ENCODE measurements around the gene LRRTM4. TPM values are rescaled to one million over a fixed set of nuclear protein-coding genes. Genes with fewer than 3 reads are reported as not detected.

Gene LRRTM4
- total RNA-seq, 3 donors from 2014 or later (not counting 1 experiment from before 2014, with no cell fraction given): not detected

- no peak for ATAC-seq
- intact Hi-C loops (cut with micrococcal nuclease): no loop called here
- no peaks in the 10 kb centered on the region for H3K4me1 Mint-ChIP-seq
- Histone ChIP-seq H3K4me1 (ENCODE audit: control insufficient read depth, insufficient read depth, low read length) (no peaks in the 10 kb centered on the region), H3K27ac (ENCODE audit: low read length) (no peak overlapping the region), H3K27me3 (ENCODE audit: control insufficient read depth, insufficient read depth, low read length) (no peaks in the 10 kb centered on the region), H3K4me3 (ENCODE audit: low read length) (no peak overlapping the region), H3K36me3 (ENCODE audit: control insufficient read depth, insufficient read depth, low read length) (no peaks in the 10 kb centered on the region), H3K9me3 (ENCODE audit: control insufficient read depth, insufficient read depth, low read length) (peaks cover 15% of the 10 kb centered on the region)
- H3K9me3 Mint-ChIP-seq: peaks cover 23% of the 10 kb centered on the region in 2 donors
- H3K27me3 Mint-ChIP-seq (ENCODE audit: low read depth in 2 of 2): no peaks in the 10 kb centered on the region
- no peak overlapping the region for H3K27ac Mint-ChIP-seq
- peaks cover 7% of the 10 kb centered on the region for H3K36me3 Mint-ChIP-seq
- DNase-seq: no peak
- 100% methylated on average over 2 of the region's 2 CpGs for WGBS (ENCODE audit: insufficient coverage)
- no peak overlapping the region for H3K4me3 Mint-ChIP-seq
- TF ChIP-seq CTCF (IDR thresholded peaks at IDR 0.05): no peak
These were observed 516.7 kb downstream of the LRRTM4 start for GRCh38 chr2:77005522-77005921.

GRCh38 chr2:77001895-77002294, 520.3 kb downstream of the LRRTM4 start:
- H3K9me3 Mint-ChIP-seq: peaks cover 22 to 24% of the 10 kb centered on the region in 2 donors
- Histone ChIP-seq H3K4me3 (ENCODE audit: low read length) (no peak overlapping the region), H3K27me3 (ENCODE audit: control insufficient read depth, insufficient read depth, low read length) (no peaks in the 10 kb centered on the region), H3K36me3 (ENCODE audit: control insufficient read depth, insufficient read depth, low read length) (no peaks in the 10 kb centered on the region), H3K9me3 (ENCODE audit: control insufficient read depth, insufficient read depth, low read length) (peaks cover 15% of the 10 kb centered on the region), H3K4me1 (ENCODE audit: control insufficient read depth, insufficient read depth, low read length) (no peaks in the 10 kb centered on the region), H3K27ac (ENCODE audit: low read length) (no peak overlapping the region)
- H3K36me3 Mint-ChIP-seq: peaks cover 7% of the 10 kb centered on the region
- intact Hi-C loops (cut with micrococcal nuclease): no loop called here
- DNase-seq (no peak), ATAC-seq (no peak)
- WGBS (ENCODE audit: insufficient coverage): 83% methylated on average over 1 of the region's 1 CpG
- no peak overlapping the region for H3K27ac Mint-ChIP-seq
- no peaks in the 10 kb centered on the region for H3K27me3 Mint-ChIP-seq (ENCODE audit: low read depth in 2 of 2)
- TF ChIP-seq CTCF (IDR thresholded peaks at IDR 0.05): no peak
- H3K4me1 Mint-ChIP-seq: no peaks in the 10 kb centered on the region
- no peak overlapping the region for H3K4me3 Mint-ChIP-seq

- H3K9me3 Mint-ChIP-seq: peaks cover 14 to 15% of the 10 kb centered on the region in 2 donors
- WGBS (ENCODE audit: insufficient coverage): 68% methylated on average over 3 of the region's 3 CpGs
- peaks cover 6% of the 10 kb centered on the region for H3K9me3 ChIP-seq (ENCODE audit: control insufficient read depth, insufficient read depth, low read length)
- intact Hi-C loops (cut with micrococcal nuclease): no loop called here
- no peak overlapping the region for H3K4me3 ChIP-seq (ENCODE audit: low read length)
- H3K4me1 Mint-ChIP-seq: no peaks in the 10 kb centered on the region
- no peak overlapping the region for H3K27ac ChIP-seq (ENCODE audit: low read length)
- no peaks in the 10 kb centered on the region for H3K36me3 ChIP-seq (ENCODE audit: control insufficient read depth, insufficient read depth, low read length)
- H3K4me3 Mint-ChIP-seq: no peak overlapping the region
- H3K27me3 ChIP-seq (ENCODE audit: control insufficient read depth, insufficient read depth, low read length): no peaks in the 10 kb centered on the region
- TF ChIP-seq CTCF (IDR thresholded peaks at IDR 0.05): no peak
- DNase-seq (no peak), ATAC-seq (no peak)
- H3K27me3 Mint-ChIP-seq (ENCODE audit: low read depth in 2 of 2): no peaks in the 10 kb centered on the region
- no peak overlapping the region for H3K27ac Mint-ChIP-seq
- no peaks in the 10 kb centered on the region for H3K4me1 ChIP-seq (ENCODE audit: control insufficient read depth, insufficient read depth, low read length)
- H3K36me3 Mint-ChIP-seq: no peaks in the 10 kb centered on the region
These were observed 523.5 kb downstream of the LRRTM4 start for GRCh38 chr2:76998704-76999103.

- no peaks in the 10 kb centered on the region for H3K27me3 ChIP-seq (ENCODE audit: control insufficient read depth, insufficient read depth, low read length)
- no peaks in the 10 kb centered on the region for H3K4me1 ChIP-seq (ENCODE audit: control insufficient read depth, insufficient read depth, low read length)
- Mint-ChIP-seq H3K27ac (no peak overlapping the region), H3K4me1 (no peaks in the 10 kb centered on the region), H3K4me3 (no peak overlapping the region), H3K9me3 (peaks cover 14 to 15% of the 10 kb centered on the region in 2 donors), H3K36me3 (no peaks in the 10 kb centered on the region), H3K27me3 (ENCODE audit: low read depth in 2 of 2) (no peaks in the 10 kb centered on the region)
- intact Hi-C loops (cut with micrococcal nuclease): no loop called here
- no peaks in the 10 kb centered on the region for H3K36me3 ChIP-seq (ENCODE audit: control insufficient read depth, insufficient read depth, low read length)
- no peak overlapping the region for H3K4me3 ChIP-seq (ENCODE audit: low read length)
- DNase-seq (no peak), ATAC-seq (no peak)
- TF ChIP-seq CTCF (IDR thresholded peaks at IDR 0.05): no peak
- H3K9me3 ChIP-seq (ENCODE audit: control insufficient read depth, insufficient read depth, low read length): peaks cover under 1% of the 10 kb centered on the region
- no peak overlapping the region for H3K27ac ChIP-seq (ENCODE audit: low read length)
These were observed 524.0 kb downstream of the LRRTM4 start for GRCh38 chr2:76998152-76998551.

Measured in natural killer cell (primary cell).